HEK293T (cell line): ENCODE results near the gene RAB5IF.

Experiments
- FOXK2 ChIP-seq: fragments of 450-650 bp; IDR thresholded peaks from 2 replicates; pipeline ENCODE4 v1.6.1; 2016; ENCODE audit warnings: mild to moderate bottlenecking
- FOXM1 ChIP-seq: fragments of 450-650 bp; IDR thresholded peaks from 2 replicates; pipeline ENCODE4 v1.6.1; 2017; ENCODE audit warnings: mild to moderate bottlenecking, borderline replicate concordance
- PKNOX1 ChIP-seq: fragments of 450-650 bp; IDR thresholded peaks from 2 replicates; pipeline ENCODE4 v1.6.1; 2016
- ZNF384 ChIP-seq: fragments of 450-650 bp; IDR thresholded peaks from 2 replicates; pipeline ENCODE4 v1.6.1; 2016

GRCh38 chr20:36658300-36658699 lies 52.7 kb downstream of the RAB5IF start:
- no peak for TF ChIP-seq FOXM1
- TF ChIP-seq PKNOX1 = no peak
- no peak for TF ChIP-seq ZNF384
- TF ChIP-seq FOXK2 = no peak
